A673 (cell line): ENCODE results near the gene PPP1R37. TPM values are rescaled to one million over a fixed set of nuclear protein-coding genes. Genes with fewer than 3 reads are reported as not detected.

Experiments
- BruUV-seq: library from RNA; stranded (reverse); fragments of 400-500 nt; replicated peaks from 2 replicates; lab custom pipeline; 2021; lab: Mats Ljungman, UMichigan
- CTCF ChIA-PET: fragments of 300-600 bp; sonication (Branson Sonifier 250); formaldehyde crosslinking; loops from one replicate; lab custom pipeline; 2022; ENCODE audit warnings: antibody characterized with exemption; lab: Charles Lee
- POLR2A ChIA-PET: fragments of 300-600 bp; sonication (Branson Sonifier 250); formaldehyde crosslinking; loops from one replicate; lab custom pipeline; 2022; ENCODE audit warnings: antibody characterized with exemption; ENCODE audit not compliant: low non-redundant PET; lab: Charles Lee
- DNase-seq: peaks from one replicate; pipeline ENCODE4 v3.0.0-alpha.2; 2015; ENCODE audit warnings: low spot score
- H3K27ac ChIP-seq: fragments of 200-600 bp; sonication (generic); 2 replicates; pipeline ENCODE4 v1.5.1; 2016; ENCODE audit warnings: mixed run types, low read depth, mild to moderate bottlenecking, mixed read lengths, antibody characterized with exemption, low read length; ENCODE audit not compliant: poor library complexity, severe bottlenecking
- H3K27me3 ChIP-seq: fragments of 200-600 bp; sonication (generic); replicated peaks from 2 replicates; pipeline ENCODE4 v1.6.1; 2017; ENCODE audit warnings: mixed run types, low read depth, mild to moderate bottlenecking, mixed read lengths, antibody characterized with exemption, low read length; ENCODE audit not compliant: insufficient read depth, poor library complexity
- H3K36me3 ChIP-seq: fragments of 200-600 bp; sonication (generic); 2 replicates; pipeline ENCODE4 v1.6.1; 2016; ENCODE audit warnings: mixed run types, mild to moderate bottlenecking, mixed read lengths, antibody characterized with exemption, low read length; ENCODE audit not compliant: insufficient read depth, poor library complexity, severe bottlenecking
- H3K4me1 ChIP-seq: fragments of 200-600 bp; sonication (generic); 2 replicates; pipeline ENCODE4 v1.6.1; 2017; ENCODE audit warnings: mixed run types, mild to moderate bottlenecking, mixed read lengths, antibody characterized with exemption, low read length; ENCODE audit not compliant: insufficient read depth, poor library complexity, severe bottlenecking
- H3K4me3 ChIP-seq: fragments of 200-600 bp; sonication (generic); 2 replicates; pipeline ENCODE4 v1.5.1; 2016; ENCODE audit warnings: low read depth, mixed run types, mild to moderate bottlenecking, mixed read lengths, low read length; ENCODE audit not compliant: poor library complexity, severe bottlenecking
- H3K9me3 ChIP-seq: fragments of 200-600 bp; sonication (generic); 2 replicates; pipeline ENCODE4 v1.6.1; 2016; ENCODE audit warnings: mixed run types, low read depth, mild to moderate bottlenecking, mixed read lengths, antibody characterized with exemption, low read length; ENCODE audit not compliant: poor library complexity, severe bottlenecking
- EZH2 ChIP-seq: fragments of 200-600 bp; sonication (generic); IDR thresholded peaks from 2 replicates; pipeline ENCODE4 v1.6.1; 2017; ENCODE audit warnings: borderline replicate concordance, low read depth, mild to moderate bottlenecking, mixed read lengths, antibody characterized with exemption, low read length; ENCODE audit not compliant: poor library complexity, severe bottlenecking
- intact Hi-C: fragments of 100-400 bp; cut with micrococcal nuclease; formaldehyde crosslinking; loops from one replicate; pipeline ENCODE4 v1.10.0; 2022; ENCODE audit not compliant: unreplicated experiment
- total RNA-seq: library from RNA; stranded (reverse); gene quantifications from 2 replicates; pipeline ENCODE4 v1.2.3, GENCODE V29; 2021
- TF ChIP-seq, protein P1 (sequence below): fragments of 300-800, 200-600 bp; sonication (generic); conservative IDR thresholded peaks from 2 replicates; pipeline ENCODE4 v1.5.1; 2017; ENCODE audit warnings: low read depth, mild to moderate bottlenecking, antibody characterized with exemption, low read length, moderate library complexity, mixed read lengths

Gene PPP1R37
- total RNA-seq, 1 experiment from 2014 or later: 34.0 TPM

DNA sequence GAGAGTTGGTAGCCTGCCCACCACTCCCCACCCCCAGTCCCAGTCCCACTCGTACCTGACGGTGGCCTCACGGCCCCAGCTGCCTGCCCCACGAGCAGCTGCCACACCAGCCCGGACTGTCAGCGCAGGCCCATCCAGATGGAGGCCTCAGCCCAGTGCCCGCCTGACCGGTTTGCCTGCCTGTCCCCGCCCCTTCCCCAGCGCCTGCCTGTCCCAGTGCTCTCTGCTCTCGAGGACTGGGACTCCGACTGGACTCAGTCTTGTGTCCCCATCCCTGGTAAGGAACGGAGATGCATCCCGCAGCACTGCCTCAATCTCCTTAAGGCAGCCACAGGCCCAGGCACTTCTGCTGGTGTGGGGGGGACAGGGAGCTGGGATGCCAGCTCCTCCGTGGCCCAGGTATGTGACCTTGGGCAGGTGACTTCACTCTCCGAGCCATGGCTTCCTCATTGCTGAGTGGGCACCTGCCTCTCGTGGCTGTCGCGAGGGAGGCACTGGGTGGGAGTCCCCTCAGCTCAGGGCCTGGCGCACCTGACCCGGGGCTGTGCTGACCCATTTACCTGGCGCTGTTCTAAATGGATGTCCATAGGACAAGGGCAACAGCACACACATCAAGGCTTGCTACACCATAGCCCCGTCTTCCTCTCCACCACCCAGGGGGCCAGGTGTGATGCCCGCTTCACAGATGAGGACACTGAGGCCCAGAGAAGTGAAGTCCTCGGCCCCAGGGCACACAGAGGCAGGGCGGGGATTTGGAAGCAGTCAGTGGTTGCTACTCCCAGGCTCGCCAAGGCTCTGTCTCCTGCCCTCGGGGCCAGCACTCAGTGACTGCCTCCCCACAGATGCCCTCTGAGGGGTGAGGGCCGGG is 68.1 kb downstream of the PPP1R37 start, which contains the start of gene NKPD1:
NKPD1 (minus strand) TSS at position 113 of the 868 bp plus-strand sequence. CDS start 832 bp downstream, outside the sequence.
- intact Hi-C loops: no loop called here

DNA sequence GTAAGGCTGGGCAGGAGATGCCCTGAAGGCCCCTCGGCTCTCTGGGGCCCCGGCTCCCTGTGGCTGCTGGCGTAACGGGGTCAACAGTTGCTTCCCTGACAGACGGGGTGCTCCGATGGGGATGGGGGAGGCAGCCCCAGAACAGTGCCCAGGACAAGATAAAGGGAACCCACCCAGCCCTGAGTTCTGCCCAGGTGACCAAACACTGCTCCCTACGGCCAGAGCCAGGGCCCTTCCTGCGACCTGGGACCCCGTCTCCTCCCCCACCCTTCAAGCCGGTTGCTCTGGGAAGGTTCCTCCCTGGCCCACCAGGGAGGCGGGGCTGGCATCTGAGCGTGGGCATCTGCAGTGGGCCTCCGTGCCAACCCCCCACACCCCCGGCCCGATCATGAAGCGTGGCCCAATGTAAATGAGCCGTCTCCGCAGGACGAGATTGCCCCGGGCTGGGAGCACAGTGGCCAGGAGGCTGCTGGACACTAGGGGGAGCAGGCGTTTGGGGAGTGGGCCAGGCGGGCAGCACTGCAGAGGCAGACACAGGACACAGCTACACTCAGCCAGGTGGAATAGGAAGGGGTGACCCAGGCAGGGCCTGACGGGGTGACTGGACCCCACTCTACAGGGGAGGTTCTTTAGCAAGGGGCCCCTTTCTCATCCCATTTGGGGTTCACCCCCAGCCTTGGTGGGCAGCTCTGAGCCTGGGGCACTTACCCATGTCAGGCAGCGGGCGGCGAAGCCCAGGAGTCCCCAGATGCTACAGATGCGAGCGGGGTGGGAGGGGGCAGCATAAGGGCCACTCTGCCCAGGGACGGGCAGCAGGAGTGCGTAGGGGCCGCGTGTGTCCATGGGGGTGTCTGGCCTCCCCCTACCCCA is 69.0 kb downstream of the PPP1R37 start:
- CTCF ChIA-PET: no interaction called here
- Histone ChIP-seq H3K4me3 (no peak overlapping the region), H3K27me3 (no peaks in the 10 kb centered on the region), H3K4me1 (no peaks in the 10 kb centered on the region), H3K9me3 (no peaks in the 10 kb centered on the region), H3K27ac (no peak overlapping the region), H3K36me3 (no peaks in the 10 kb centered on the region)
- intact Hi-C loops: no loop called here
- POLR2A ChIA-PET: no interaction called here
- DNase-seq: no peak
- TF ChIP-seq, protein P1, sequence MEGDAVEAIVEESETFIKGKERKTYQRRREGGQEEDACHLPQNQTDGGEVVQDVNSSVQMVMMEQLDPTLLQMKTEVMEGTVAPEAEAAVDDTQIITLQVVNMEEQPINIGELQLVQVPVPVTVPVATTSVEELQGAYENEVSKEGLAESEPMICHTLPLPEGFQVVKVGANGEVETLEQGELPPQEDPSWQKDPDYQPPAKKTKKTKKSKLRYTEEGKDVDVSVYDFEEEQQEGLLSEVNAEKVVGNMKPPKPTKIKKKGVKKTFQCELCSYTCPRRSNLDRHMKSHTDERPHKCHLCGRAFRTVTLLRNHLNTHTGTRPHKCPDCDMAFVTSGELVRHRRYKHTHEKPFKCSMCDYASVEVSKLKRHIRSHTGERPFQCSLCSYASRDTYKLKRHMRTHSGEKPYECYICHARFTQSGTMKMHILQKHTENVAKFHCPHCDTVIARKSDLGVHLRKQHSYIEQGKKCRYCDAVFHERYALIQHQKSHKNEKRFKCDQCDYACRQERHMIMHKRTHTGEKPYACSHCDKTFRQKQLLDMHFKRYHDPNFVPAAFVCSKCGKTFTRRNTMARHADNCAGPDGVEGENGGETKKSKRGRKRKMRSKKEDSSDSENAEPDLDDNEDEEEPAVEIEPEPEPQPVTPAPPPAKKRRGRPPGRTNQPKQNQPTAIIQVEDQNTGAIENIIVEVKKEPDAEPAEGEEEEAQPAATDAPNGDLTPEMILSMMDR: peak; percentile 53
- TF ChIP-seq EZH2: no peak
- no TSS peak for BruUV-seq

More for the DNA sequence above, 68.1 kb downstream of the PPP1R37 start, which contains the start of gene NKPD1:
- H3K4me1 ChIP-seq: no peaks in the 10 kb centered on the region
- TF ChIP-seq, protein P1: no peak
- TF ChIP-seq EZH2: no peak
- ChIA-PET CTCF (no interaction called here), POLR2A (no interaction called here)
- no peak within 1 kb of the TSS for H3K4me3 ChIP-seq
- H3K27ac ChIP-seq: no peak within 1 kb of the TSS
- DNase-seq: no peak
- BruUV-seq: no TSS peak
- no peaks in the 10 kb centered on the region for H3K36me3 ChIP-seq
- H3K9me3 ChIP-seq: no peaks in the 10 kb centered on the region
- no peaks in the 10 kb centered on the region for H3K27me3 ChIP-seq

DNA sequence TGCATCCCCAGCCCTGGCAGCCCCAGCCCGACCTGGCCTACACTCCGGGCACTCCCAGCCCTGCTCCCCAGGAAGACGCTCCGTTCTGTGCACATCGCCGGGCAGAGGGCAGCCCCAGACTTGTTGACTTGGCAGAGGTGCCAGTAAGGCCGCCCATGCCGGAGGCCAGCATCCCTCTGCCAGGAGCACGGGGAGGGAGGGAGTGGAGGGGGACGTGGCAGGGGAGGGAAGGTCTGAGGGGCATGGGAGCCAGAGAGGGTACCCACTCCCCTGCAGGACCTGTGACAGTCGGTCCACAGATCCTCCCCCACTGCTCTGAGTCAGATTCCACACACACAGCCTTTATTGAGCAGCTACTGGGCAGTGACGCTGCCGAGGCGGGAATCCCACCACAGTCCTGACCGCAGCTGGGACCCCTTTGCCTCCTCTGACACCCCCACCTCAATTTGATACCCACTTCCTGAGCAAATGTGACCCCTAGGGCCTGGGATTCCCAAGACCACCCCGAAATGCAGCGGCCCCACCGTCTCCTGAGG is 69.7 kb downstream of the PPP1R37 start:
- CTCF ChIA-PET: no interaction called here
- Histone ChIP-seq H3K4me1 (no peaks in the 10 kb centered on the region), H3K36me3 (no peaks in the 10 kb centered on the region), H3K27me3 (no peaks in the 10 kb centered on the region), H3K4me3 (no peak overlapping the region), H3K9me3 (no peaks in the 10 kb centered on the region), H3K27ac (no peak overlapping the region)
- TF ChIP-seq, protein P1: no peak
- TF ChIP-seq EZH2: no peak
- BruUV-seq: no TSS peak
- intact Hi-C loops: no loop called here
- POLR2A ChIA-PET: interaction anchor here (0.6 kb wide), 1 partner anchor 16 kb away, joined by 3 read pairs; no protein-coding TSS in a partner anchor
- DNase-seq: no peak
